Tibial nerve (tissue), 4 donors: ENCODE results near the gene AFF3. TPM values are rescaled to one million over a fixed set of nuclear protein-coding genes. Genes with fewer than 3 reads are reported as not detected.

Experiments used
- DNase-seq, 2 donors: peaks; one replicate each; pipeline ENCODE4 v3.0.0-alpha.2; 2019; ENCODE audit warnings: low spot score in 2 of 2
- H3K27ac ChIP-seq, 4 donors: fragments of 200-600 bp; sonication (generic) in 3 of 4; one replicate each; pipeline ENCODE4 v1.5.1; 2017 to 2019; ENCODE audit warnings: mild to moderate bottlenecking in 1 of 4
- H3K27me3 ChIP-seq, 2 donors: fragments of 200-600 bp; sonication (generic) in 1 of 2; one replicate each; pipeline versions ENCODE4 v1.5.1 to v1.6.0; 2017 to 2019
- H3K36me3 ChIP-seq, 3 donors: fragments of 200-600 bp; sonication (generic); one replicate each; pipeline ENCODE4 v1.5.1; 2018 to 2019
- H3K4me1 ChIP-seq, 4 donors: fragments of 200-600 bp; sonication (generic) in 3 of 4; one replicate each; pipeline ENCODE4 v1.5.1; 2017 to 2019
- H3K4me3 ChIP-seq, 4 donors: fragments of 200-600 bp; sonication (generic) in 3 of 4; one replicate each; pipeline ENCODE4 v1.5.1; 2017 to 2019; ENCODE audit warnings: mild to moderate bottlenecking in 1 of 4, moderate library complexity in 1 of 4
- H3K9me3 ChIP-seq, 4 donors: fragments of 200-600 bp; sonication (generic) in 3 of 4; one replicate each; pipeline ENCODE4 v1.5.1; 2017 to 2019
- EP300 ChIP-seq, 2 donors: sonication (generic); formaldehyde crosslinking; IDR thresholded peaks; one replicate each; pipeline ENCODE4 v1.6.1; 2017; ENCODE audit warnings: antibody characterized with exemption in 2 of 2, mild to moderate bottlenecking in 1 of 2
- POLR2A ChIP-seq, 2 donors: fragments of 450-650 bp; IDR thresholded peaks; one replicate each; pipeline ENCODE4 v1.6.1; 2017; ENCODE audit warnings: antibody characterized with exemption in 2 of 2, mild to moderate bottlenecking in 2 of 2, moderate library complexity in 2 of 2
- WGBS, 2 donors: methylation state at CpG; one replicate each; pipeline ENCODE4 v1.1.5; 2018; 5-methylcytosine and 5-hydroxymethylcytosine counted together
- total RNA-seq, 4 donors: library from RNA; depleted of rRNA; stranded (reverse); fragments of >200 nt; gene quantifications; one replicate each; pipeline ENCODE4 v1.1.0, GENCODE V29; 2016
- TF ChIP-seq, protein P1 (sequence below), 5 experiments: fragments of 200-600 bp in 3 of 5; fragments of 450-650 bp in 2 of 5; sonication (generic) in 3 of 5; IDR thresholded peaks; one replicate each; pipeline ENCODE4 v1.5.1; 2016 to 2019; ENCODE audit warnings: antibody characterized with exemption in 5 of 5, mild to moderate bottlenecking in 3 of 5, moderate library complexity in 2 of 5

AFF3 gene
- total RNA-seq, 4 donors from 2014 or later: 7.2 to 36.0 (median 21.4) TPM

DNA sequence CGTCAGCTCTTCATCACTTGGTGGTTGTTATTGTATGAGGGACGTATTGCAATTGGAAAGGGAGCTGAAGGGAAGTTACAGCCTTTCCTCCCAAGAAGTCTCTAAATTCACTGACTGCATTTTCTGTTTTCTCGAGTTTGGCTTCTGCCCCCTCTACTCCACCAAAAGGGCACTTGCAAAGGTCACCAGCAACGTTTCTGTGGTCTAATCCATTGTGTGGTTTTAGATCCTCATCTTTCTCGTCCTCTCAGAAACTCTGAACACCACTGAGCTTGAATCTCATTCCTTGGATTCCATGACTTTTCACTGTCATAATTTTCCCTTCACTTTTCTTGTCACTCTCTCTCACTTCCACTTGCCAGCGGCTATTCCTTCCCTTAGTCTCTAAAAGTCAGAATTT is 308.0 kb downstream of the AFF3 start:
- DNase-seq: no peak
- no peaks in the 10 kb centered on the region for H3K27me3 ChIP-seq
- TF ChIP-seq, protein P1, sequence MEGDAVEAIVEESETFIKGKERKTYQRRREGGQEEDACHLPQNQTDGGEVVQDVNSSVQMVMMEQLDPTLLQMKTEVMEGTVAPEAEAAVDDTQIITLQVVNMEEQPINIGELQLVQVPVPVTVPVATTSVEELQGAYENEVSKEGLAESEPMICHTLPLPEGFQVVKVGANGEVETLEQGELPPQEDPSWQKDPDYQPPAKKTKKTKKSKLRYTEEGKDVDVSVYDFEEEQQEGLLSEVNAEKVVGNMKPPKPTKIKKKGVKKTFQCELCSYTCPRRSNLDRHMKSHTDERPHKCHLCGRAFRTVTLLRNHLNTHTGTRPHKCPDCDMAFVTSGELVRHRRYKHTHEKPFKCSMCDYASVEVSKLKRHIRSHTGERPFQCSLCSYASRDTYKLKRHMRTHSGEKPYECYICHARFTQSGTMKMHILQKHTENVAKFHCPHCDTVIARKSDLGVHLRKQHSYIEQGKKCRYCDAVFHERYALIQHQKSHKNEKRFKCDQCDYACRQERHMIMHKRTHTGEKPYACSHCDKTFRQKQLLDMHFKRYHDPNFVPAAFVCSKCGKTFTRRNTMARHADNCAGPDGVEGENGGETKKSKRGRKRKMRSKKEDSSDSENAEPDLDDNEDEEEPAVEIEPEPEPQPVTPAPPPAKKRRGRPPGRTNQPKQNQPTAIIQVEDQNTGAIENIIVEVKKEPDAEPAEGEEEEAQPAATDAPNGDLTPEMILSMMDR (IDR thresholded peaks at IDR 0.05): no peak
- TF ChIP-seq EP300 (IDR thresholded peaks at IDR 0.05): no peak
- TF ChIP-seq POLR2A (IDR thresholded peaks at IDR 0.05): no peak
- no peak overlapping the region for H3K27ac ChIP-seq
- H3K36me3 ChIP-seq: no peaks in the 10 kb centered on the region
- H3K4me3 ChIP-seq: no peak overlapping the region
- no peaks in the 10 kb centered on the region for H3K4me1 ChIP-seq
- peaks cover 0 to 5% (median 0%) of the 10 kb centered on the region in 4 donors for H3K9me3 ChIP-seq
- 32 to 45% methylated on average over 6 of the region's 6 CpGs for WGBS, 2 donors

- H3K4me3 ChIP-seq: no peak overlapping the region
- no peaks in the 10 kb centered on the region for H3K4me1 ChIP-seq
- TF ChIP-seq, protein P1 (IDR thresholded peaks at IDR 0.05): no peak
- no peak for TF ChIP-seq POLR2A (IDR thresholded peaks at IDR 0.05)
- no peak for TF ChIP-seq EP300 (IDR thresholded peaks at IDR 0.05)
- H3K27ac ChIP-seq: no peak overlapping the region
- no peaks in the 10 kb centered on the region for H3K27me3 ChIP-seq
- DNase-seq: no peak
- H3K9me3 ChIP-seq: peaks cover 0 to 6% (median 0%) of the 10 kb centered on the region in 4 donors
- no peaks in the 10 kb centered on the region for H3K36me3 ChIP-seq
- WGBS, 2 donors: 74 to 80% methylated on average over 8 of the region's 8 CpGs
Measured at GRCh38 chr2:99833586-99834201, 308.7 kb downstream of the AFF3 start.

- Histone ChIP-seq H3K4me3 (no peak overlapping the region), H3K27ac (no peak overlapping the region), H3K27me3 (no peaks in the 10 kb centered on the region), H3K9me3 (peaks cover 0 to 6% (median 0%) of the 10 kb centered on the region in 4 donors), H3K36me3 (no peaks in the 10 kb centered on the region), H3K4me1 (no peaks in the 10 kb centered on the region)
- TF ChIP-seq POLR2A (IDR thresholded peaks at IDR 0.05) (no peak), EP300 (IDR thresholded peaks at IDR 0.05) (no peak)
- TF ChIP-seq, protein P1 (IDR thresholded peaks at IDR 0.05): no peak
- WGBS, 2 donors: 25 to 42% methylated on average over 1 of the region's 1 CpG
- no peak for DNase-seq
Measured at GRCh38 chr2:99832926-99833325, 309.5 kb downstream of the AFF3 start.

GRCh38 chr2:99831772-99832171 is 310.6 kb downstream of the AFF3 start:
- H3K4me1 ChIP-seq: no peaks in the 10 kb centered on the region
- WGBS, 2 donors: 92 to 93% methylated on average over 7 of the region's 7 CpGs
- DNase-seq: no peak
- no peaks in the 10 kb centered on the region for H3K36me3 ChIP-seq
- H3K27me3 ChIP-seq: no peaks in the 10 kb centered on the region
- H3K9me3 ChIP-seq: peaks cover 0 to 6% (median 0%) of the 10 kb centered on the region in 4 donors
- no peak overlapping the region for H3K4me3 ChIP-seq
- no peak for TF ChIP-seq EP300 (IDR thresholded peaks at IDR 0.05)
- TF ChIP-seq, protein P1 (IDR thresholded peaks at IDR 0.05): no peak
- no peak for TF ChIP-seq POLR2A (IDR thresholded peaks at IDR 0.05)
- H3K27ac ChIP-seq: no peak overlapping the region

GRCh38 chr2:99827296-99827999 is 314.9 kb downstream of the AFF3 start:
- H3K27me3 ChIP-seq: no peaks in the 10 kb centered on the region
- DNase-seq: no peak
- peaks cover 0 to 6% (median 0%) of the 10 kb centered on the region in 4 donors for H3K9me3 ChIP-seq
- TF ChIP-seq EP300 (IDR thresholded peaks at IDR 0.05): no peak
- TF ChIP-seq, protein P1 (IDR thresholded peaks at IDR 0.05): no peak
- TF ChIP-seq POLR2A (IDR thresholded peaks at IDR 0.05): no peak
- H3K36me3 ChIP-seq: no peaks in the 10 kb centered on the region
- H3K27ac ChIP-seq: no peak overlapping the region
- 82 to 84% methylated on average over 8 of the region's 8 CpGs for WGBS, 2 donors
- no peaks in the 10 kb centered on the region for H3K4me1 ChIP-seq
- H3K4me3 ChIP-seq: no peak overlapping the region
